Measurements from ENCODE around the gene GSS. TPM values are rescaled to one million over a fixed set of nuclear protein-coding genes. Genes with fewer than 3 reads are reported as not detected.

GSS gene
- total and polyA plus RNA-seq, 2 donors from 2014 or later, result 54.9 to 71.5 TPM

GRCh38 chr20:34970193-34970840 is 14.7 kb upstream of the GSS start:
- Histone ChIP-seq H3K4me1 (ENCODE audit: control insufficient read depth in 2 of 3, insufficient read depth in 2 of 3, low read depth in 1 of 3, low read length in 3 of 3) (no peaks in the 10 kb centered on the region), H3K9ac (ENCODE audit: low read length in 3 of 3) (no peak overlapping the region), H3K36me3 (ENCODE audit: control insufficient read depth in 2 of 3, insufficient read depth in 3 of 3, low read length in 3 of 3) (no peaks in the 10 kb centered on the region), H3K27me3 (ENCODE audit: control insufficient read depth, insufficient read depth, low read length) (no peaks in the 10 kb centered on the region), H3K9me3 (ENCODE audit: control insufficient read depth in 2 of 3, insufficient read depth in 1 of 3, low read length in 3 of 3) (no peaks in the 10 kb centered on the region), H3K27ac (ENCODE audit: low read depth in 2 of 2, low read length in 2 of 2) (no peak overlapping the region), H3K4me3 (ENCODE audit: low read length in 3 of 3) (no peak overlapping the region)
- no peak for TF ChIP-seq CTCF (IDR thresholded peaks at IDR 0.05; ENCODE audit: borderline replicate concordance, extremely low read depth, insufficient read depth)
- intact Hi-C loops (cut with DNase I), result no loop called here
- DNase-seq (no peak), FAIRE-seq (no peak)

GRCh38 chr20:34968042-34968775 is 12.6 kb upstream of the GSS start:
- FAIRE-seq (no peak), DNase-seq (no peak)
- no peak for TF ChIP-seq CTCF (IDR thresholded peaks at IDR 0.05; ENCODE audit: borderline replicate concordance, extremely low read depth, insufficient read depth)
- H3K9me3 ChIP-seq (ENCODE audit: control insufficient read depth in 2 of 3, insufficient read depth in 1 of 3, low read length in 3 of 3), result no peaks in the 10 kb centered on the region
- no peaks in the 10 kb centered on the region for H3K4me1 ChIP-seq (ENCODE audit: control insufficient read depth in 2 of 3, insufficient read depth in 2 of 3, low read depth in 1 of 3, low read length in 3 of 3)
- no peak overlapping the region for H3K9ac ChIP-seq (ENCODE audit: low read length in 3 of 3)
- H3K4me3 ChIP-seq (ENCODE audit: low read length in 3 of 3), result no peak overlapping the region
- intact Hi-C loops (cut with DNase I), result no loop called here
- H3K27me3 ChIP-seq (ENCODE audit: control insufficient read depth, insufficient read depth, low read length), result no peaks in the 10 kb centered on the region
- H3K36me3 ChIP-seq (ENCODE audit: control insufficient read depth in 2 of 3, insufficient read depth in 3 of 3, low read length in 3 of 3), result no peaks in the 10 kb centered on the region
- H3K27ac ChIP-seq (ENCODE audit: low read depth in 2 of 2, low read length in 2 of 2), result no peak overlapping the region

- FAIRE-seq (no peak), DNase-seq (no peak)
- intact Hi-C loops (cut with DNase I), result no loop called here
- Histone ChIP-seq H3K27ac (ENCODE audit: low read depth in 2 of 2, low read length in 2 of 2) (no peak overlapping the region), H3K36me3 (ENCODE audit: control insufficient read depth in 2 of 3, insufficient read depth in 3 of 3, low read length in 3 of 3) (no peaks in the 10 kb centered on the region), H3K4me3 (ENCODE audit: low read length in 3 of 3) (no peak overlapping the region), H3K27me3 (ENCODE audit: control insufficient read depth, insufficient read depth, low read length) (no peaks in the 10 kb centered on the region), H3K4me1 (ENCODE audit: control insufficient read depth in 2 of 3, insufficient read depth in 2 of 3, low read depth in 1 of 3, low read length in 3 of 3) (no peaks in the 10 kb centered on the region), H3K9ac (ENCODE audit: low read length in 3 of 3) (no peak overlapping the region), H3K9me3 (ENCODE audit: control insufficient read depth in 2 of 3, insufficient read depth in 1 of 3, low read length in 3 of 3) (no peaks in the 10 kb centered on the region)
- TF ChIP-seq CTCF (IDR thresholded peaks at IDR 0.05; ENCODE audit: borderline replicate concordance, extremely low read depth, insufficient read depth), result no peak
Observed at GRCh38 chr20:34967421-34967820, 11.8 kb upstream of the GSS start.
